Measurements from ENCODE around the gene NOS1AP.

DNA sequence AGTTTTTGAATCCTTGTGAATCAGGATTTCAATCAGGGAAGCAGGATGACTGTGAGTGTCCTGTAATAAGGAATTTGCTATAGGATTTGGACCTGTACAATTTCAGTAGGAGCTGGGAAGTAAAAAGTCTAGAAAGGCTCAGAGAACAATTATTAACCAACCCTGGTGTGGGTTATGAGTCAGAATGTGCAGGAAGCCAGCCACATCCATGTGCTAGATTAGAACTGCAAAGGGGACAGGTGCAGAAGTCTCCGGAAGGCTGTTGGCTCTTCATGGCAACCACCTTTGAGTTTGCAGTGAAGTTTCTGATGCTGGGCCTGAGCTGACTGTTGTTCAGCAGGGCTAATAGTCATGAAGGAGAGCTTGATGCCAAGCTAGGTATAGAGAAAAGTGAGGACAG lies 236.5 kb downstream of the NOS1AP start:
- TF ChIP-seq SP1 (IDR thresholded peaks at IDR 0.05; ENCODE audit: low read depth) (no peak), ZNF274 (IDR thresholded peaks at IDR 0.05; ENCODE audit: low read depth, low read length) (no peak), POLR2AphosphoS5 (IDR thresholded peaks at IDR 0.05; ENCODE audit: low read depth, low read length) (no peak), POLR2A (IDR thresholded peaks at IDR 0.05; ENCODE audit: borderline replicate concordance, extremely low read depth, insufficient read depth, insufficient read length) (no peak), EZH2 (IDR thresholded peaks at IDR 0.05) (no peak), YY1 (IDR thresholded peaks at IDR 0.05; ENCODE audit: extremely low read depth, insufficient replicate concordance, low read depth, low read length) (no peak), JUND (IDR thresholded peaks at IDR 0.05) (no peak), ZFX (IDR thresholded peaks at IDR 0.05) (no peak), RAD21 (IDR thresholded peaks at IDR 0.05; ENCODE audit: low read depth) (no peak), SRF (IDR thresholded peaks at IDR 0.05; ENCODE audit: low read depth) (no peak)
- TF ChIP-seq, protein P1, sequence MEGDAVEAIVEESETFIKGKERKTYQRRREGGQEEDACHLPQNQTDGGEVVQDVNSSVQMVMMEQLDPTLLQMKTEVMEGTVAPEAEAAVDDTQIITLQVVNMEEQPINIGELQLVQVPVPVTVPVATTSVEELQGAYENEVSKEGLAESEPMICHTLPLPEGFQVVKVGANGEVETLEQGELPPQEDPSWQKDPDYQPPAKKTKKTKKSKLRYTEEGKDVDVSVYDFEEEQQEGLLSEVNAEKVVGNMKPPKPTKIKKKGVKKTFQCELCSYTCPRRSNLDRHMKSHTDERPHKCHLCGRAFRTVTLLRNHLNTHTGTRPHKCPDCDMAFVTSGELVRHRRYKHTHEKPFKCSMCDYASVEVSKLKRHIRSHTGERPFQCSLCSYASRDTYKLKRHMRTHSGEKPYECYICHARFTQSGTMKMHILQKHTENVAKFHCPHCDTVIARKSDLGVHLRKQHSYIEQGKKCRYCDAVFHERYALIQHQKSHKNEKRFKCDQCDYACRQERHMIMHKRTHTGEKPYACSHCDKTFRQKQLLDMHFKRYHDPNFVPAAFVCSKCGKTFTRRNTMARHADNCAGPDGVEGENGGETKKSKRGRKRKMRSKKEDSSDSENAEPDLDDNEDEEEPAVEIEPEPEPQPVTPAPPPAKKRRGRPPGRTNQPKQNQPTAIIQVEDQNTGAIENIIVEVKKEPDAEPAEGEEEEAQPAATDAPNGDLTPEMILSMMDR (IDR thresholded peaks at IDR 0.05 in 2 of 3, conservative IDR thresholded peaks at IDR 0.05 in 1 of 3; ENCODE audit: borderline replicate concordance in 1 of 3, insufficient read depth in 1 of 3, low read depth in 2 of 3, low read length in 2 of 3), result no peak
- TF ChIP-seq, protein P2, sequence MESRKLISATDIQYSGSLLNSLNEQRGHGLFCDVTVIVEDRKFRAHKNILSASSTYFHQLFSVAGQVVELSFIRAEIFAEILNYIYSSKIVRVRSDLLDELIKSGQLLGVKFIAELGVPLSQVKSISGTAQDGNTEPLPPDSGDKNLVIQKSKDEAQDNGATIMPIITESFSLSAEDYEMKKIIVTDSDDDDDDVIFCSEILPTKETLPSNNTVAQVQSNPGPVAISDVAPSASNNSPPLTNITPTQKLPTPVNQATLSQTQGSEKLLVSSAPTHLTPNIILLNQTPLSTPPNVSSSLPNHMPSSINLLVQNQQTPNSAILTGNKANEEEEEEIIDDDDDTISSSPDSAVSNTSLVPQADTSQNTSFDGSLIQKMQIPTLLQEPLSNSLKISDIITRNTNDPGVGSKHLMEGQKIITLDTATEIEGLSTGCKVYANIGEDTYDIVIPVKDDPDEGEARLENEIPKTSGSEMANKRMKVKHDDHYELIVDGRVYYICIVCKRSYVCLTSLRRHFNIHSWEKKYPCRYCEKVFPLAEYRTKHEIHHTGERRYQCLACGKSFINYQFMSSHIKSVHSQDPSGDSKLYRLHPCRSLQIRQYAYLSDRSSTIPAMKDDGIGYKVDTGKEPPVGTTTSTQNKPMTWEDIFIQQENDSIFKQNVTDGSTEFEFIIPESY (IDR thresholded peaks at IDR 0.05; ENCODE audit: extremely low read depth, insufficient replicate concordance, low read length), result no peak
- TF ChIP-seq, protein P3, sequence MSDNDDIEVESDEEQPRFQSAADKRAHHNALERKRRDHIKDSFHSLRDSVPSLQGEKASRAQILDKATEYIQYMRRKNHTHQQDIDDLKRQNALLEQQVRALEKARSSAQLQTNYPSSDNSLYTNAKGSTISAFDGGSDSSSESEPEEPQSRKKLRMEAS (IDR thresholded peaks at IDR 0.05), result no peak
